ENCODE data around the gene ACTA1. TPM values are rescaled to one million over a fixed set of nuclear protein-coding genes. Genes with fewer than 3 reads are reported as not detected.

The ACTA1 gene
- total RNA-seq, 1 experiment from 2014 or later: not detected

DNA sequence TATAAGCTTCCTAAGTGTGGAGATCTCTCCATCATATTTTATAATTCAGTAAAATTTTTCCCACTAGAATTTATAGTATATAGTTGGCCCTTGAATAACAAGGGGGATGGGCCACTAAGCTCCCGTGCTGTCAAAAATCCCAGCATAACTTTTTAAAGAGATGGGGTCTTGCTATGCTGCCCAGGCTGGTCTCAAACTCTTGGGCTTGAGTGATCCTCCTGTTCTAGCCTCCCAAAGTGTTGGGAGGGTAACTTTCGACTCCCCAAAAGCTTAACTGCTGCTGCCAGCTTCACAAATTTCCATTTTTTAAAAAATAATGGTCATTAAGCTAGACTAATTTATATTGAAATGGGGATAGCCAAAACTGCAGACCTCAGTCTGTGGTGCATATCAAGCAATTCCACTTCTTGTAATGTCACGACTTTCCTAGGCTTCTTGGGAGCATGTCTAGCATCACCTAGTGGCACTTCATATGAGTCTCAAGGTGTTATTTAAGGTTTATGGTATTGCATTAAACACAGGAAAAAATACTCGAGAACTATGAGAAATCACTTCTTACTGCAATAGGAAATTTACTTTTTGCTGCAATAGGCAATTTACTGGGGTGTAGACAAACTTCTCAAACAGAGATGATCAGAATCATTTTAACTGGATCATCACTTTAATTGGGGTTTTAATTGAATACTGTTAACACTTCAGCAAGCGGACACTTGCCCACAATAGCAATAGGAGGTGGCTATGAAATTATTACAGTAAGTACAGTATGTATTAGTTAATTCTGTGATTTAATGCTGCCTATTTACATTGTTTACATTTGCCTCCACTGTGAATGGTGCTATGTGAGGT is 19.3 kb upstream of the ACTA1 start:
- H4K20me1 ChIP-seq (ENCODE audit: insufficient read depth, low read depth, low read length): no peaks in the 10 kb centered on the region
- no peaks in the 10 kb centered on the region for H3K9me2 ChIP-seq (replicated peaks; ENCODE audit: insufficient read depth, low read length)
- no peak overlapping the region for H3K9ac ChIP-seq (ENCODE audit: low read length)
- H3K27ac ChIP-seq (ENCODE audit: low read length): no peak overlapping the region
- H3K79me2 ChIP-seq (ENCODE audit: low read length): no peaks in the 10 kb centered on the region
- H3K9me3 ChIP-seq (ENCODE audit: low read length): no peaks in the 10 kb centered on the region
- H3K4me2 ChIP-seq (ENCODE audit: low read depth, low read length, poor library complexity, severe bottlenecking): no peak overlapping the region
- no peaks in the 10 kb centered on the region for H3K27me3 ChIP-seq (ENCODE audit: low read length)
- H3K36me3 ChIP-seq (ENCODE audit: insufficient read depth, low read length): peaks cover 30% of the 10 kb centered on the region; the same call in 1 of the 2 replicates
- H3K4me3 ChIP-seq (ENCODE audit: low read length): no peak overlapping the region
- H3K4me1 ChIP-seq (ENCODE audit: low read length): no peaks in the 10 kb centered on the region
- no peak overlapping the region for H2AFZ ChIP-seq (ENCODE audit: low read length)
- no peak for DNase-seq

DNA sequence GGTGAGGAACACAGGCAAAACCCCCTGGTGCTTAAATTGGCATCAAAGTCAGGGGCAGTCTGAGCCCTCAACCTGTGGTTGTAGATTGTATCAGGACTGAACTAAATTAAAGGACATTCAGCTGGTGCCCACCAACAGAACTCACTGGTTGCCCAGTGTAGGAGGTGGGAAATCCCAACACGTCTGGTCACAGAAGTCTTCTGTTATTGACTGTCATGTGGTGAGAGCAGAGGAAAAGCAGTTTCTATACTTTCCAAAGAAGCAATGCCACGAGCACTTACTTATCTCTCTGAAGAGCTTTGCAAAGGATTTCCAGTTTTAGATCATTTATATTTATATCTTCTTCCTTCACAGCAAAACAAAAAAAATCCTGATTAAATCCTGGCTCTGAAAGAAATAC is 15.0 kb upstream of the ACTA1 start:
- Histone ChIP-seq H4K20me1 (ENCODE audit: insufficient read depth, low read depth, low read length) (no peaks in the 10 kb centered on the region), H3K9me3 (ENCODE audit: low read length) (no peaks in the 10 kb centered on the region), H3K4me3 (ENCODE audit: low read length) (no peak overlapping the region), H3K36me3 (ENCODE audit: insufficient read depth, low read length) (peaks cover 29% of the 10 kb centered on the region; the same call in 1 of the 2 replicates), H2AFZ (ENCODE audit: low read length) (no peak overlapping the region), H3K9me2 (replicated peaks; ENCODE audit: insufficient read depth, low read length) (no peaks in the 10 kb centered on the region), H3K27ac (ENCODE audit: low read length) (no peak overlapping the region), H3K27me3 (ENCODE audit: low read length) (no peaks in the 10 kb centered on the region), H3K4me1 (ENCODE audit: low read length) (no peaks in the 10 kb centered on the region), H3K9ac (ENCODE audit: low read length) (no peak overlapping the region), H3K4me2 (ENCODE audit: low read depth, low read length, poor library complexity, severe bottlenecking) (no peak overlapping the region), H3K79me2 (ENCODE audit: low read length) (no peaks in the 10 kb centered on the region)
- DNase-seq: no peak

DNA sequence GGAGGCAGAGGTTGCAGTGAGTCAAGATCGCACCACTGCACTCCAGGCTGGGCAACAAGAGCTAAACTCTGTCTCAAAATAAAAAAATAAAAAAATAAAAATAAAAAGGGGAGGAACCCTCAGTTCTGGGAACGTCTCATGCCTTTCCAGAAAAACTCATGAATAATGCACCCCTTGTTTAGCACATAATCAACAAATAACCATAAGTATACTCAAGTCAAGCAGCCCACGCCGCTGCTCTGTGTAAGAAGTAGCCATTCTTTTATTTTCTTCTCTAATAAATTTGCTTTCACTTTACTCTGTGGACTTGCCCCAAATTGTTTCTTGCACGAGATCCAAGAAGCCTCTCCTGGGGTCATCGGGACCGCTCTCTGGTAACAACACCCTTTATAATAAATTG is 14.5 kb upstream of the ACTA1 start:
- Histone ChIP-seq H3K27me3 (ENCODE audit: low read length) (no peaks in the 10 kb centered on the region), H3K4me3 (ENCODE audit: low read length) (no peak overlapping the region), H3K9me2 (replicated peaks; ENCODE audit: insufficient read depth, low read length) (no peaks in the 10 kb centered on the region), H2AFZ (ENCODE audit: low read length) (no peak overlapping the region), H4K20me1 (ENCODE audit: insufficient read depth, low read depth, low read length) (no peaks in the 10 kb centered on the region), H3K9ac (ENCODE audit: low read length) (no peak overlapping the region), H3K79me2 (ENCODE audit: low read length) (no peaks in the 10 kb centered on the region), H3K4me2 (ENCODE audit: low read depth, low read length, poor library complexity, severe bottlenecking) (no peak overlapping the region), H3K4me1 (ENCODE audit: low read length) (no peaks in the 10 kb centered on the region), H3K36me3 (ENCODE audit: insufficient read depth, low read length) (peaks cover 29% of the 10 kb centered on the region; the same call in 1 of the 2 replicates), H3K27ac (ENCODE audit: low read length) (no peak overlapping the region), H3K9me3 (ENCODE audit: low read length) (no peaks in the 10 kb centered on the region)
- DNase-seq: no peak

DNA sequence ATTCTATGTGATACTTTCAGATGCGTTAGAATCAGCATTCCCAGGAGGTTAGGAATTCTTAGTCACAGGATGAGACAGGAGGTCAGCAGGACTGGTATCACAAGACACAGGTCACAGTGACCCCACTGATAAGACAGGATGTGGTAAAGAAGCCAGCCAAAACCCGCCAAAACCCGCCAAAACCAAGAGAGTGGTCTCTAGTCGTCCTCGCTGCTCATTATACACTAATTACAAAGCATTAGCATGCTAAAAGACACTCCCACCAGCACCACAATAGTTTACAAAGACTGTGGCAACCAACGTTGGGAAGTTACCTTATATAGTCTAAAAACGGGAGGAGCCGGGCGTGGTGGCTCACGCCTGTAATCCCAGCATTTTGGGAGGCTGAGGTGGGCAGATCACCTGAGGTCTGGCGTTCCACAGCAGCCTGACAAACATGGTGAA is 13.9 kb upstream of the ACTA1 start:
- no peak overlapping the region for H3K9ac ChIP-seq (ENCODE audit: low read length)
- no peak overlapping the region for H3K4me3 ChIP-seq (ENCODE audit: low read length)
- H2AFZ ChIP-seq (ENCODE audit: low read length): no peak overlapping the region
- no peak for DNase-seq
- H3K4me1 ChIP-seq (ENCODE audit: low read length): no peaks in the 10 kb centered on the region
- no peaks in the 10 kb centered on the region for H3K27me3 ChIP-seq (ENCODE audit: low read length)
- H3K9me2 ChIP-seq (replicated peaks; ENCODE audit: insufficient read depth, low read length): no peaks in the 10 kb centered on the region
- H3K4me2 ChIP-seq (ENCODE audit: low read depth, low read length, poor library complexity, severe bottlenecking): no peak overlapping the region
- H4K20me1 ChIP-seq (ENCODE audit: insufficient read depth, low read depth, low read length): no peaks in the 10 kb centered on the region
- H3K79me2 ChIP-seq (ENCODE audit: low read length): no peaks in the 10 kb centered on the region
- no peaks in the 10 kb centered on the region for H3K9me3 ChIP-seq (ENCODE audit: low read length)
- peaks cover 29% of the 10 kb centered on the region; the same call in 1 of the 2 replicates for H3K36me3 ChIP-seq (ENCODE audit: insufficient read depth, low read length)
- H3K27ac ChIP-seq (ENCODE audit: low read length): no peak overlapping the region

DNA sequence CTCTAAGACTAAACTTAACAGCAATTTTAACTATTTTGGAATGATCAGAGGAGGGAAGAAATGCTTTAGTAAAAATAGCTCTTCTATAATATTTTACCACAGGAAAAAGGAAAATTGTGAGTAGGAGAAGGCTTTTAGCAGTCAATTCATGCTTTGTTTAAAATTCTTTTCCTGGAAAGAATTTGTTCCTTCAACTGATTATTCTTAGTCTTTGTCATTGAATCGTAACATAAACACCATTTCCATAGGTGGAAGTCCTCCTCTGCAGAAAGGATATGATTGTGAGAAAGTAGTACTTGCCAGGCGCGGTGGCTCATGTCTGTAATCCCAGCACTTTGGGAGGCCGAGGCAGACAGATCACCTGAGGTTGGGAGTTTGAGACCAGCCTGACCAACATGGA is 11.9 kb upstream of the ACTA1 start:
- Histone ChIP-seq H3K4me2 (ENCODE audit: low read depth, low read length, poor library complexity, severe bottlenecking) (no peak overlapping the region), H2AFZ (ENCODE audit: low read length) (no peak overlapping the region), H3K4me3 (ENCODE audit: low read length) (no peak overlapping the region), H3K9ac (ENCODE audit: low read length) (no peak overlapping the region), H3K79me2 (ENCODE audit: low read length) (no peaks in the 10 kb centered on the region), H4K20me1 (ENCODE audit: insufficient read depth, low read depth, low read length) (no peaks in the 10 kb centered on the region), H3K9me3 (ENCODE audit: low read length) (no peaks in the 10 kb centered on the region), H3K36me3 (ENCODE audit: insufficient read depth, low read length) (peaks cover 26% of the 10 kb centered on the region; the same call in 1 of the 2 replicates), H3K4me1 (ENCODE audit: low read length) (no peaks in the 10 kb centered on the region), H3K27me3 (ENCODE audit: low read length) (no peaks in the 10 kb centered on the region), H3K9me2 (replicated peaks; ENCODE audit: insufficient read depth, low read length) (no peaks in the 10 kb centered on the region), H3K27ac (ENCODE audit: low read length) (no peak overlapping the region)
- DNase-seq: no peak

DNA sequence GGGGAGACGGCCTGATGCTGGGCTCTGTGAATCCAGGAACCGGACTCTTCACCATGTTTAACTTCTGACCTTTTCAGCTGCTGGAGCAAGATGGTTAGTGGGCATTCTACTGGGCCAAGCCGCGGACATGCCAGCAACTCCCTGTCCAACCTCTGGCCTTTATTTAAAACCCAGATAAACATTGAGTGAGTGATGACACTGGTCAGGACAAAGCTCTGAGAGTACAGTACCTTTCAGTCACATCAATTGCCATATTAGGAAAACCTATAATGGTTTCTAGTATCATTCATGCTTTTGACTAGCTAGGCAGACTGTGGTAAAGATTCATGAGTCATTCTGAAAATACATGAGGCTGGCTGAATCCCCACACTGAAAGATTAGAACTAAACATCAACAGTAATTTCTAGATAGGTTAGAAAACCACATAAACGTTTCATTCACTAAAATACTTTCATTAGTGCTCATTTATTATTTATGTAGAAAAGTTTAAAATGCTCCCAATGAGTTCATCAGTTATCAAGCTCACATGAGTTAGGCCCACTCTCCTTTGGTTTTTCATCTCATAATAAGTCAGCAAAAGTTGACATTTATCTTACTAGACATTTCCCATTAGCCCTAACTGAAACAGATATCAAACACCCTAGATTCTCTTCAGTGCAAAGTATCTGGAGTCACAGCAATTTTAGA is 7.1 kb upstream of the ACTA1 start:
- H3K9me2 ChIP-seq (replicated peaks; ENCODE audit: insufficient read depth, low read length): no peaks in the 10 kb centered on the region
- H3K4me2 ChIP-seq (ENCODE audit: low read depth, low read length, poor library complexity, severe bottlenecking): no peak overlapping the region
- no peak overlapping the region for H3K27ac ChIP-seq (ENCODE audit: low read length)
- no peak overlapping the region for H2AFZ ChIP-seq (ENCODE audit: low read length)
- no peaks in the 10 kb centered on the region for H3K79me2 ChIP-seq (ENCODE audit: low read length)
- H3K9ac ChIP-seq (ENCODE audit: low read length): no peak overlapping the region
- DNase-seq: no peak
- H3K36me3 ChIP-seq (ENCODE audit: insufficient read depth, low read length): peaks cover 13% of the 10 kb centered on the region; the same call in 1 of the 2 replicates
- H3K4me3 ChIP-seq (ENCODE audit: low read length): no peak overlapping the region
- no peaks in the 10 kb centered on the region for H3K4me1 ChIP-seq (ENCODE audit: low read length)
- peaks cover 5% of the 10 kb centered on the region; the same call in 1 of the 2 replicates for H4K20me1 ChIP-seq (ENCODE audit: insufficient read depth, low read depth, low read length)
- H3K9me3 ChIP-seq (ENCODE audit: low read length): no peaks in the 10 kb centered on the region
- no peaks in the 10 kb centered on the region for H3K27me3 ChIP-seq (ENCODE audit: low read length)

DNA sequence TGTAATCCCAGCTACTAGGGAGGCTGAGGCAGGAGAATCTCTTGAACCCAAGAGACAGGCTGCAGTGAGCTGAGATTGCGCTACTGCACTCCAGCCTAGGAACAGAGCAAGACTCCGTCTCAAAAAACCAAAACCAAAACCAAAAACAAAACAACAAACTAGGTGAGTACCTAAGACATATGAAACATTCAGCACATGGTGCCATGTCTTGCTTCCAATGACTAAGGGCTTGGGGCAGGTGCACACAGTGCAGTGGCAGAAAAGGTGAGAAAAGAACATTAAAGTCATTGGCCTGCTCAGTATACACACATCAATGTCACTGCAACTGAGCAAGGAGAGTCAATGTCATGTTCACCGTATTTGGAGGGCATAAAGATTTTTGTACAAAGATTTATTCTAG is 4.1 kb upstream of the ACTA1 start:
- Histone ChIP-seq H3K4me3 (ENCODE audit: low read length) (no peak overlapping the region), H3K9me3 (ENCODE audit: low read length) (no peaks in the 10 kb centered on the region), H3K27ac (ENCODE audit: low read length) (no peak overlapping the region), H3K27me3 (ENCODE audit: low read length) (no peaks in the 10 kb centered on the region), H3K9me2 (replicated peaks; ENCODE audit: insufficient read depth, low read length) (no peaks in the 10 kb centered on the region), H3K79me2 (ENCODE audit: low read length) (no peaks in the 10 kb centered on the region), H3K36me3 (ENCODE audit: insufficient read depth, low read length) (0 out of 2 replicates have a peak, but pooled peaks cover 4% of the 10 kb centered on the region), H4K20me1 (ENCODE audit: insufficient read depth, low read depth, low read length) (peaks cover 5% of the 10 kb centered on the region; the same call in 1 of the 2 replicates), H2AFZ (ENCODE audit: low read length) (no peak overlapping the region), H3K4me1 (ENCODE audit: low read length) (no peaks in the 10 kb centered on the region), H3K4me2 (ENCODE audit: low read depth, low read length, poor library complexity, severe bottlenecking) (no peak overlapping the region), H3K9ac (ENCODE audit: low read length) (no peak overlapping the region)
- no peak for DNase-seq

DNA sequence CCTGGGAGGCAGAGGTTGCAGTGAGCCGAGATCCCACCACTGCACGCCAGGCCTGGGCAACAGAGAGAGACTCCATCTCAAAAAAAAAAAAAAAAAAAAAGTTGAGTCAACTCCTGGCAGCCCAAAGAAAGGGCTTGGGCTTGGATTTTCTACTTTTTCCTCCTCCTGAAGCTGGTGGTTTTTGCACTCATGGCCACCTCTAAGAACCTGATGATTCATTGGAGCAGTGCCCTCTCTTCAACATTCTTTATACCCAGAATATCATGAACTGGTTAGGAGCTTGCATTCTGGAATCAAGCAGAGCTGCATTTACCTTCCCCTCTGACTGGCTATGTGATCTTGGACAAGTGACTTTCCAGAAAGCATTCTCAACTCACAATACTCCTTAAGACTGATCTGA is 3.5 kb upstream of the ACTA1 start:
- Histone ChIP-seq H3K4me3 (ENCODE audit: low read length) (no peak overlapping the region), H3K36me3 (ENCODE audit: insufficient read depth, low read length) (0 out of 2 replicates have a peak, but pooled peaks cover 4% of the 10 kb centered on the region), H4K20me1 (ENCODE audit: insufficient read depth, low read depth, low read length) (peaks cover 5% of the 10 kb centered on the region; the same call in 1 of the 2 replicates), H3K9ac (ENCODE audit: low read length) (no peak overlapping the region), H3K27me3 (ENCODE audit: low read length) (no peaks in the 10 kb centered on the region), H3K4me2 (ENCODE audit: low read depth, low read length, poor library complexity, severe bottlenecking) (no peak overlapping the region), H3K79me2 (ENCODE audit: low read length) (no peaks in the 10 kb centered on the region), H3K9me3 (ENCODE audit: low read length) (no peaks in the 10 kb centered on the region), H3K4me1 (ENCODE audit: low read length) (no peaks in the 10 kb centered on the region), H2AFZ (ENCODE audit: low read length) (no peak overlapping the region), H3K27ac (ENCODE audit: low read length) (no peak overlapping the region), H3K9me2 (replicated peaks; ENCODE audit: insufficient read depth, low read length) (no peaks in the 10 kb centered on the region)
- DNase-seq: no peak
